ENCODE measurements around the gene PPIL6.

Gene PPIL6

GRCh38 chr6:109440331-109441068 lies at the start of gene PPIL6, which contains the start of gene SMPD2:
Gene PPIL6 (minus strand): TSS chr6:109440628. CDS start chr6:109440590, 38 bp downstream.
Gene SMPD2 (plus strand): TSS chr6:109440724. CDS start chr6:109441122, 398 bp downstream.
- DNase-seq, result peak; percentile 43

GRCh38 chr6:109488001-109488400 lies 47.6 kb upstream of the PPIL6 start:
- no peak for DNase-seq

- no peak for DNase-seq
Observed at GRCh38 chr6:109486068-109486467, 45.6 kb upstream of the PPIL6 start.

- no peak for DNase-seq
Observed at GRCh38 chr6:109485266-109485935, 45.0 kb upstream of the PPIL6 start.

GRCh38 chr6:109484122-109484521 lies 43.7 kb upstream of the PPIL6 start:
- DNase-seq, result no peak

GRCh38 chr6:109483735-109484057 lies 43.3 kb upstream of the PPIL6 start:
- no peak for DNase-seq

- peak; percentile 19 for DNase-seq
Observed at GRCh38 chr6:109482905-109483734, 42.7 kb upstream of the PPIL6 start, which contains the start of gene ZBTB24. Gene ZBTB24 (minus strand): TSS chr6:109483219. CDS start chr6:109482026, 1,193 bp downstream.

- DNase-seq, result no peak
Observed at GRCh38 chr6:109480993-109481480, 40.6 kb upstream of the PPIL6 start.

- DNase-seq, result no peak
Observed at GRCh38 chr6:109478841-109479624, 38.6 kb upstream of the PPIL6 start.

- no peak for DNase-seq
Observed at GRCh38 chr6:109478222-109478805, 37.9 kb upstream of the PPIL6 start.

- DNase-seq, result no peak
Observed at GRCh38 chr6:109477725-109478124, 37.3 kb upstream of the PPIL6 start.

- no peak for DNase-seq
Observed at GRCh38 chr6:109477184-109477583, 36.8 kb upstream of the PPIL6 start.

GRCh38 chr6:109475625-109476024 lies 35.2 kb upstream of the PPIL6 start:
- no peak for DNase-seq

GRCh38 chr6:109474995-109475394 lies 34.6 kb upstream of the PPIL6 start:
- DNase-seq, result no peak

GRCh38 chr6:109473120-109473519 lies 32.7 kb upstream of the PPIL6 start:
- no peak for DNase-seq

GRCh38 chr6:109472132-109472995 lies 31.9 kb upstream of the PPIL6 start:
- no peak for DNase-seq

GRCh38 chr6:109471105-109471810 lies 30.8 kb upstream of the PPIL6 start:
- no peak for DNase-seq

- DNase-seq, result no peak
Observed at GRCh38 chr6:109469591-109470189, 29.3 kb upstream of the PPIL6 start.

- no peak for DNase-seq
Observed at GRCh38 chr6:109467696-109468095, 27.3 kb upstream of the PPIL6 start.

Measured in cortex of kidney (tissue), 1 donor.